ENCODE results near the gene DNAH10.

GRCh38 chr12:123912415-123913380 is 150.6 kb downstream of the DNAH10 start:
- TF ChIP-seq CTCF (conservative IDR thresholded peaks at IDR 0.05; ENCODE audit: low read depth, low read length) (no peak), RFX5 (IDR thresholded peaks at IDR 0.05; ENCODE audit: low read depth, low read length) (no peak), MAFK (IDR thresholded peaks at IDR 0.05; ENCODE audit: low read depth, low read length) (no peak), CEBPB (IDR thresholded peaks at IDR 0.05; ENCODE audit: low read depth, low read length) (no peak), MXI1 (IDR thresholded peaks at IDR 0.05; ENCODE audit: borderline replicate concordance, low read depth, low read length) (no peak), USF2 (IDR thresholded peaks at IDR 0.05; ENCODE audit: low read depth, low read length) (no peak), RAD21 (IDR thresholded peaks at IDR 0.05; ENCODE audit: low read length) (no peak), SMC3 (IDR thresholded peaks at IDR 0.05; ENCODE audit: low read depth, low read length) (no peak), FOS (IDR thresholded peaks at IDR 0.05; ENCODE audit: low read depth, low read length) (no peak), POLR2A (IDR thresholded peaks at IDR 0.05; ENCODE audit: low read depth, low read length) (no peak), RCOR1 (IDR thresholded peaks at IDR 0.05; ENCODE audit: insufficient replicate concordance, low read length) (no peak), CHD1 (IDR thresholded peaks at IDR 0.05; ENCODE audit: low read depth, low read length) (no peak), BHLHE40 (IDR thresholded peaks at IDR 0.05; ENCODE audit: low read depth, low read length) (no peak), ELK1 (IDR thresholded peaks at IDR 0.05; ENCODE audit: borderline replicate concordance, low read depth, low read length) (no peak)
